ENCODE measurements around the gene ERAP2. TPM values are rescaled to one million over a fixed set of nuclear protein-coding genes. Genes with fewer than 3 reads are reported as not detected.

The ERAP2 gene
- total RNA-seq, 6 donors from 2014 or later: 19.9 to 24.8 (median 22.1) TPM

GRCh38 chr5:96909435-96909834 is 33.1 kb downstream of the ERAP2 start:
- Histone ChIP-seq H3K4me1 (no peaks in the 10 kb centered on the region), H3K27me3 (no peaks in the 10 kb centered on the region), H3K9me3 (no peaks in the 10 kb centered on the region), H3K36me3 (peaks cover 0 to 55% (median 12%) of the 10 kb centered on the region in 4 donors), H3K27ac (no peak overlapping the region), H3K4me3 (no peak overlapping the region)
- 96 to 97% methylated on average over 4 of the region's 4 CpGs for WGBS, 2 donors
- ATAC-seq (ENCODE audit: low FRiP score in 2 of 2) (no peak), DNase-seq (no peak)
- no peak for TF ChIP-seq EP300 (IDR thresholded peaks at IDR 0.05)

- Histone ChIP-seq H3K4me1 (no peaks in the 10 kb centered on the region), H3K36me3 (peaks cover 0 to 46% (median 16%) of the 10 kb centered on the region in 4 donors), H3K4me3 (no peak overlapping the region), H3K9me3 (no peaks in the 10 kb centered on the region), H3K27ac (no peak overlapping the region), H3K27me3 (no peaks in the 10 kb centered on the region)
- 94% methylated on average over 2 of the region's 2 CpGs for WGBS, 2 donors
- no peak for DNase-seq
- ATAC-seq (ENCODE audit: low FRiP score in 2 of 2): no peak
- no peak for TF ChIP-seq POLR2AphosphoS5 (IDR thresholded peaks at IDR 0.05)
- TF ChIP-seq EP300 (IDR thresholded peaks at IDR 0.05): no peak
- no peak for TF ChIP-seq CTCF (IDR thresholded peaks at IDR 0.05)
- TF ChIP-seq POLR2A (IDR thresholded peaks at IDR 0.05): no peak
These were observed 34.8 kb downstream of the ERAP2 start for GRCh38 chr5:96911139-96911538.

DNA sequence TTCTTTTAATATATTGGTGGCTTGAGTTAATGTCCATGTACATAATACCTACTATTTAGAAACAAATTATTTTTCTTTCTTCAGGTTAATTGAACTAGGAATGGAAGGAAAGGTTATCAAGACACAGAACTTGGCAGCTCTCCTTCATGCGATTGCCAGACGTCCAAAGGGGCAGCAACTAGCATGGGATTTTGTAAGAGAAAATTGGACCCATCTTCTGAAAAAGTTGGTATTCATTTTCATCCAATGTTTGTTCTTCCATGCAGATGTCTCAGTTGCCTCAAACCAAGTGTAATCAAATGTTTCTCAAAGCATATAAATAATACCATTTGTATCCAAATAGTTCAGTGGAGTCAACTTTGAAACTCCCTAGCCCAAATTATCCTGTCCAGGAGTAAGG is 36.9 kb downstream of the ERAP2 start:
- ATAC-seq (ENCODE audit: low FRiP score in 2 of 2): no peak
- WGBS, 2 donors: 80 to 87% methylated on average over 2 of the region's 2 CpGs
- H3K4me1 ChIP-seq: no peaks in the 10 kb centered on the region
- TF ChIP-seq POLR2A (IDR thresholded peaks at IDR 0.05): no peak
- TF ChIP-seq POLR2AphosphoS5 (IDR thresholded peaks at IDR 0.05): no peak
- TF ChIP-seq EP300 (IDR thresholded peaks at IDR 0.05): no peak
- no peak for TF ChIP-seq CTCF (IDR thresholded peaks at IDR 0.05)
- H3K27me3 ChIP-seq: no peaks in the 10 kb centered on the region
- no peak overlapping the region for H3K27ac ChIP-seq
- DNase-seq: no peak
- peaks cover 0 to 58% (median 25%) of the 10 kb centered on the region in 4 donors for H3K36me3 ChIP-seq
- no peak overlapping the region for H3K4me3 ChIP-seq
- no peaks in the 10 kb centered on the region for H3K9me3 ChIP-seq

DNA sequence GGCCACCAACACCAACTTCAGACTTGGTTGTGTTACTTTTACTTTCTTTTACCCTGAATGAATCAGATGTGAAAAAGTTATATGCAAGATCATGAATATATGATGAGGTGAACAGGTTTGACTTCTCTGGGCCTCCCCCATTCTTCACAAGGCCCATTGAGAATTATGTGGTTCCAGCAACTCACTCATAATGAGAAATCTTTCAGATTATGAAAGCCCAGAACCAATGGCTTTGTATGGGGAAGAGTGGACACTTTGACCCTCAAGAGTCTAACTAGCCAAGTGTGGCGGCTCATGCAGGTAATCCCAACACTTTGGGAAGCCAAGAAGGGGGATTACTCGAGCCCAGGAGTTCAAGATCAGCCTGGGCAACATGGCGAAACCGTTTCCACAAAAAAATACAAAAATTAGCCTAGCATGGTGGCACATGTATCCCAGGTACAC is 43.5 kb downstream of the ERAP2 start:
- H3K36me3 ChIP-seq: peaks cover 0 to 21% (median 14%) of the 10 kb centered on the region in 4 donors
- H3K27ac ChIP-seq: no peak overlapping the region
- TF ChIP-seq EP300 (IDR thresholded peaks at IDR 0.05) (no peak), POLR2AphosphoS5 (IDR thresholded peaks at IDR 0.05) (no peak), CTCF (IDR thresholded peaks at IDR 0.05) (no peak), POLR2A (IDR thresholded peaks at IDR 0.05) (no peak)
- no peaks in the 10 kb centered on the region for H3K4me1 ChIP-seq
- H3K9me3 ChIP-seq: no peaks in the 10 kb centered on the region
- ATAC-seq (ENCODE audit: low FRiP score in 2 of 2) (no peak), DNase-seq (no peak)
- WGBS, 2 donors: 94 to 98% methylated on average over 4 of the region's 4 CpGs
- H3K4me3 ChIP-seq: no peak overlapping the region
- H3K27me3 ChIP-seq: no peaks in the 10 kb centered on the region

DNA sequence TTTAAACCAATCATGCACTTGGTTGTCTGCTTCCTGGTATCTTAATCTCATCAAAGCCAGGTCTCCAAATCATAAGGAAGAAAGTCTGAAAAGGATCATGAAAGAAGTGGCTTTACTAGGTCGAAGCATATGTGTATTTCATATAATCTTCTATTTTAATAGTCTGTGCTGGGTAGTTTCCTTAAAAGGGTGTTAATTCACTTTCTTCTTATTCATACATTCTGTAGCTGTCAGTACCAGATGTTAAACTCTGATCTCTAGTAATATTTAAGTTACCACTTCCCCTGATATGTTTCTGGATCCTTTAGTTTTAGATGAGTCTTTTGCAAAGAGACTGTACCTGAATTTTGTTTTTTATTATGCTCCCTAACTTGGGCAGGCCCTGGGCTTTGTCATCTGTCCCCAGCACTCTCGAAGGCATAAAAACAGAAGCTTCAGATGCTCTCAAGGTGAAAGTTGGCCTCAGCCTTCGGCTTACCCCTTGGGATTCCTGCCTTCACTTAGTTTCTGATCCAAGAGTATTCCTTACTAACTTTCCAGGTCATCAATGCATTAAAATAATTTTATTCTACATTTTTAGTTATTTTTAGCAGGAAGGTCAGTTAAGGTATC is 44.5 kb downstream of the ERAP2 start:
- Histone ChIP-seq H3K4me1 (no peaks in the 10 kb centered on the region), H3K27ac (no peak overlapping the region), H3K4me3 (no peak overlapping the region), H3K27me3 (no peaks in the 10 kb centered on the region), H3K9me3 (no peaks in the 10 kb centered on the region), H3K36me3 (peaks cover 0 to 20% (median 9%) of the 10 kb centered on the region in 4 donors)
- TF ChIP-seq POLR2AphosphoS5 (IDR thresholded peaks at IDR 0.05) (no peak), POLR2A (IDR thresholded peaks at IDR 0.05) (no peak), CTCF (IDR thresholded peaks at IDR 0.05) (no peak), EP300 (IDR thresholded peaks at IDR 0.05) (no peak)
- ATAC-seq (ENCODE audit: low FRiP score in 2 of 2) (no peak), DNase-seq (no peak)
- WGBS, 2 donors: 77 to 81% methylated on average over 3 of the region's 3 CpGs
